Activated T-helper 17 cell treated with anti-CD3 and anti-CD28 coated beads, Interleukin-2, amount 50 U/mL, for 72 hours (primary cell): ENCODE measurements around the gene CYP4F11. TPM values are rescaled to one million over a fixed set of nuclear protein-coding genes. Genes with fewer than 3 reads are reported as not detected.
"Not testable (repeated sequence)": the region's sequence is repeated elsewhere in the genome, so short reads cannot be mapped to it uniquely, and the experiment has no call there.

Source experiments
- ATAC-seq: fragments of 150-1000 bp; cut with Tn5 transposase; replicated peaks from 2 replicates; pipeline ENCODE4 v1.10.0; 2021; ENCODE audit warnings: mild to moderate bottlenecking, moderate library complexity
- H3K27ac Mint-ChIP-seq: one replicate; pipeline ENCODE4 v1.8.0; 2022; ENCODE audit warnings: mixed read lengths
- H3K27me3 Mint-ChIP-seq: one replicate; pipeline ENCODE4 v1.8.0; 2022; ENCODE audit warnings: mixed read lengths
- H3K36me3 Mint-ChIP-seq: one replicate; pipeline ENCODE4 v1.8.0; 2022; ENCODE audit warnings: low read depth, mild to moderate bottlenecking, mixed read lengths
- H3K4me1 Mint-ChIP-seq: one replicate; pipeline ENCODE4 v1.8.0; 2022; ENCODE audit warnings: mixed read lengths
- H3K4me3 Mint-ChIP-seq: one replicate; pipeline ENCODE4 v1.8.0; 2022; ENCODE audit warnings: mild to moderate bottlenecking, mixed read lengths
- H3K9me3 Mint-ChIP-seq: one replicate; pipeline ENCODE4 v1.8.0; 2022; ENCODE audit warnings: mixed read lengths
- total RNA-seq, 2 donors: library from RNA; stranded (reverse); gene quantifications; one replicate each; pipeline ENCODE4 v1.2.3, GENCODE V29; 2022

Gene CYP4F11
- total RNA-seq, 2 donors from 2014 or later, result not detected

DNA sequence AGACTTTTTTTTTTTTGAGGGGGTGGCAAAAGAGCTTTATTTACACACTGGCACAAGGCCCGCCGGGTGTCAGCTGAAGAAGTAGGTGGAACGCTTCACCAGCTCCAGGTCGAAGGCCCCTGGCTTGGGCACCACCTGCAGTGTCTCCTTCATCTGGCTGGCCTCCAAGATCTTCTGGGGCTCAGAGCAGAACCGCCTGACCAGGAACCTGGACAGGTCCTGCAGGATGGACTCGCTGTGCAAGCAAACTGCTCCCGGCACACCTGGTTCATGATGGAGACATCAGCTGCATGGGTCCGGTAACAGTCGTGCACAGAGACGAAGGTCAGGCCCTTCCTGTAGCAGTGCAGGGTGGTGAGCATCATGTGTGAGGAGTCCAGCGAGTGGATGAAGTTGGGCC lies 32.1 kb downstream of the CYP4F11 start:
- H3K4me1 Mint-ChIP-seq, result no peaks in the 10 kb centered on the region
- no peak overlapping the region for H3K4me3 Mint-ChIP-seq
- H3K36me3 Mint-ChIP-seq, result no peaks in the 10 kb centered on the region
- no peak for ATAC-seq
- peaks cover 42% of the 10 kb centered on the region for H3K27me3 Mint-ChIP-seq
- H3K27ac Mint-ChIP-seq, result no peak overlapping the region
- peaks cover 6% of the 10 kb centered on the region for H3K9me3 Mint-ChIP-seq

DNA sequence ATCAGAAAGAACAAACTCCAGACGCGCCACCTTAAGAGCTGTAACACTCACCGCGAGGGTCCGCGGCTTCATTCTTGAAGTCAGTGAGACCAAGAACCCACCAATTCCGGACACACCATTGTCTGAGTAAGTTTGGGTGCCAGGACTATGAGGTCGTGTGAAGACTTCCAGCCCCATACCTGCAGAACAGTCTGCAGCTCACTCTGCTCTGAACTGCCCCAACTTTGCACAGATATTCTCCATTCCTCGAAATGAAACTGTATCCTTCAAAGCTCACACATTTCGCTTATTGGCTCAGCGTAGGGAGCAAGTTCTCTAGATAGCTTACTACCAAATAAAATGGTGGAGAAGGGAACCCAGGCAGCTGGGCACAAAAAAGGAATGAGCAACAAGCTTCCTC lies 33.8 kb downstream of the CYP4F11 start:
- peaks cover 38% of the 10 kb centered on the region for H3K27me3 Mint-ChIP-seq
- no peaks in the 10 kb centered on the region for H3K4me1 Mint-ChIP-seq
- peaks cover 6% of the 10 kb centered on the region for H3K9me3 Mint-ChIP-seq
- H3K36me3 Mint-ChIP-seq, result no peaks in the 10 kb centered on the region
- H3K27ac Mint-ChIP-seq, result no peak overlapping the region
- peak overlapping the region; percentile 28 for H3K4me3 Mint-ChIP-seq
- no peak for ATAC-seq

DNA sequence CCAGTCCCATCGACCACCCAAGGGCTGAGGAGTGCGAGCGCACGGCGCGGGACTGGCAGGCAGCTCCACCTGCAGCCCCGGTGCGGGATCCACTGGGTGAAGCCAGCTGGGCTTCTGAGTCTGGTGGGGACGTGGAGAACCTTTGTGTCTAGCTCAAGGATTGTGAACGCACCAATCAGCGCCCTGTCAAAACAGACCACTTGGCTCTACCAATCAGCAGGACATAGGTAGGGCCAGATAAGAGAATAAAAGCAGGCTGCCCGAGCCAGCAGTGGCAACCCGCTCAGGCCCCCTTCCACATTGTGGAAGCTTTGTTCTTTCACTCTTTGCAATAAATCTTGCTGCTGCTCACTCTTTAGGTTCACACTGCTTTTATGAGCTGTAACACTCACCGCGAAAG lies 34.3 kb downstream of the CYP4F11 start:
- H3K9me3 Mint-ChIP-seq, ATAC-seq, H3K4me1 Mint-ChIP-seq, H3K27ac Mint-ChIP-seq, H3K36me3 Mint-ChIP-seq: not testable (repeated sequence)
- H3K27me3 Mint-ChIP-seq, result peaks cover 35% of the 10 kb centered on the region
- peak overlapping the region; percentile 28 for H3K4me3 Mint-ChIP-seq

DNA sequence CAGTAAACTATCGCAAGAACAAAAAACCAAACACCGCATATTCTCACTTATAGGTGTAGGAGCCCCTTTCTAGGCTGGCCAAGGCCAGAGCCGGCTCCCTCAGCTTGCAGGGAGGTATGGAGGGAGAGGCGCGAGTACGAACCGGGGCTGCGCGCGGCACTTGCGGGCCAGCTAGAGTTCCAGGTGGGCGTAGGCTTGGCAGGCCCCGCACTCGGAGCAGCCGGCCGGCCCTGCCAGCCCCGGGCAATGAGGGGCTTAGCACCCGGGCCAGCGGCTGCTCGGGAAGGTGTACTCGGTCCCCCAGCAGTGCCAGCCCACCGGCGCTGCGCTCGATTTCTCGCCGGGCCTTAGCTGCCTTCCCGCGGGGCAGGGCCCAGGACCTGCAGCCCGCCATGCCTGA lies 34.8 kb downstream of the CYP4F11 start:
- ATAC-seq, H3K27ac Mint-ChIP-seq, H3K36me3 Mint-ChIP-seq, H3K9me3 Mint-ChIP-seq, H3K4me1 Mint-ChIP-seq, H3K4me3 Mint-ChIP-seq: not testable (repeated sequence)
- H3K27me3 Mint-ChIP-seq, result peaks cover 31% of the 10 kb centered on the region

DNA sequence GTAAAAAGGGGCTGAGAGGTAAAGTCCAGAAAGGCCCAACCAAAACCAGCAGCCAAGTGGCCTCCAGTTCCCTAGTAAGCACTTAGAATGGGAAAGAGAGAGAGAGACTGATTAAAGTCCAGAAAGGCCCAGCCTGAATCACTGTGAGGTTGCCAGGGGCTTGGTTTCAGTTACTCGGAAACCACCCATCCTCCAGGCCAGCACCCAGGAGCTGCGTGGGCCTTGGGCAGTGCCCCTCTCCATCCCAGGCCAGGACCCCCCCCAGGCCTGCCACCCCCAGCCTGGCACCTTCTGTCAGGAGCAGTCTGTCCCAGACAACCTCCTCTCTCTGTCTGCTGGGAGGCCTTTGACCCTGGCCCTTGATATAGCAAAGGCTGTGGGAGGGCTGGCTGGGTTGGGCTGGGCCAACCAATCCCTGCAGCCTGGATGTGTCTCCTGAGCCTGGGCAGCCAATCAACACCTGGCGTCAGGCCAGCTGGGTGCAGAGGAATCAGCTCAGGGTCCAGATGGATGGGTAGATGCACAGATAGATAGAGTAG lies 36.5 kb downstream of the CYP4F11 start, which contains the start of gene CYP4F2:
TSS of gene CYP4F2 (minus strand) at position 337 of the 539 bp plus-strand sequence. CDS start 463 bp downstream, outside the sequence.
- H3K4me1 Mint-ChIP-seq, result no peaks in the 10 kb centered on the region
- no peak for ATAC-seq
- H3K9me3 Mint-ChIP-seq, result no peaks in the 10 kb centered on the region
- H3K27me3 Mint-ChIP-seq, result peaks cover 28% of the 10 kb centered on the region
- H3K4me3 Mint-ChIP-seq, result no peak within 1 kb of the TSS
- no peak within 1 kb of the TSS for H3K27ac Mint-ChIP-seq
- H3K36me3 Mint-ChIP-seq, result no peaks in the 10 kb centered on the region

DNA sequence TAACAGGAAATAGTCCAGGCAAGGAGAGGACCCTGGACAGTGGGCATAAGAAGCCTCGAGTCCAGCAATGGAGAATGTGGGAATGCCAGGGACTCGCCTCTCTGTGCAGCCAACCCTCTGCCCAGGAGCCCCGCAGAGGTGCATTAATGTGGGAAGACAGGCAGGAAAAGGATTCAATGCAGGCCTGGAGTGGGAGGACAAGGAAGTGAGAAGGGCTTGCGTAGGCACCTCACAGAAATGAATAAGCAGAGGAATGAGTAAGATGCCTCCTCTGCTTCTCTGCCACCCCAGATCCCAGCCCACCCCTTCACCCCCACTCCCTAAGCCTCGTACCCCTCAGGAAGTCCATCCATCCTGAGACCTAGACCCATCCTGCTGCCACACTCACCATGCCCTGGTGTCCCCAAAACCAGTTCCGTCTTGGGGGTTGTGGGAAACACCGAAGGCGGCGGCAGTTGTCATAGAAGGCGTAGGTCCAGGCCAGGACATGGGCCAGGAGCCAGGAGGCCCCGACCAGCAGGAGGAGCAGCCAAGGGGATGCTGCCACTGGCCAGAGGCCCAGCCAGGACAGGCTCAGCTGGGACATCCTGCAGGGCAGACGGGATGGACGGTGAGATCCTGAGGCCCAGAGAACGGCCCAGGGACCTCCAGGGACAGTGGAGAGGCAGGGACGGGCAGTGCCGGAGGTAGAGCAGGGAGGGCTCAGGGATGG lies 37.1 kb downstream of the CYP4F11 start:
- no peak overlapping the region for H3K27ac Mint-ChIP-seq
- no peaks in the 10 kb centered on the region for H3K36me3 Mint-ChIP-seq
- no peaks in the 10 kb centered on the region for H3K4me1 Mint-ChIP-seq
- H3K9me3 Mint-ChIP-seq, result no peaks in the 10 kb centered on the region
- no peak overlapping the region for H3K4me3 Mint-ChIP-seq
- peaks cover 28% of the 10 kb centered on the region for H3K27me3 Mint-ChIP-seq
- no peak for ATAC-seq

DNA sequence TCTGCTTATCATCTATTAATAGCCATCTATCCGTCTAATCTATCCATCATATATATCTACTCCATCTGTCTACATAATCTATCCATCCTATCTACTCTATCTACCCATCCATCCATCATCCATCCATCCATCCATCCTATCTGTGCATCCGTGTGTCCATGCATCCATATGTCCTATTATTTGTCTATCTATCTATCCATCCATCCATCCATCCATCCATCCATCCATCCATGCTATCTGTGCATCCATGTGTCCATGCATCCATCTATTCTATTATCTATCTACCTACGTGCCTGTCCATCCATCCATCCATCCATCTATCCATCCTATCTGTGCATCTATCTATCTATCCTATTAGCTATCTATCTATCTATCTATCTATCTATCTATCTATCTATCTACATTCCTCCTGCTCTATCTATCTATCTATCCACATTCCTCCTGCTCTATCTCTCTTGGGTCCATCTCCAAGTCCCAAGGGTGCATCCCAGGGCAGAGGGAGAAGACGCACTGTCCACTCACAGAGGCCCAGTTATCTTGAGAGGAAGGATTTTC lies 38.4 kb downstream of the CYP4F11 start:
- Mint-ChIP-seq H3K36me3 (no peaks in the 10 kb centered on the region), H3K27ac (no peak overlapping the region), H3K9me3 (no peaks in the 10 kb centered on the region)

DNA sequence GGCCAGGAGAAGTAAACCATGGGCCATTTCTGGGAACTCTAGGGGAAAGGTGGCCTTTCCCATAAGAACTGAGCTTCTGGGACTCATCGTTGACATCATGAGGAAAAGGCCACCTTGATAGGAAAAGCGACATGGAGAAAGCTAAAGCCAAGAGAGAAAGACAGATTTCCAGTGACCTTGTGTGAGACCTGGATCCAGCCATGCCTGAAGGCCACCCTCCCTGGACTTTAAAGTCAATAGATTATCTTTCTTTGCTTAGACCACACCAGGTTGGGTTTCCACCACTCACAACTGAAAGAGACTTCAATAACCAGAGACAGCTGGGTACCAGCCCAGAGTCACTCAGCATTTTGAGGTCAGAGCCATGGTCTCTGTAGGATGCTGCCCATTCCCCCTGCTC lies 40.0 kb downstream of the CYP4F11 start:
- no peaks in the 10 kb centered on the region for H3K36me3 Mint-ChIP-seq
- no peaks in the 10 kb centered on the region for H3K9me3 Mint-ChIP-seq
- no peak overlapping the region for H3K4me3 Mint-ChIP-seq
- no peak overlapping the region for H3K27ac Mint-ChIP-seq
- H3K27me3 Mint-ChIP-seq, result peaks cover 16% of the 10 kb centered on the region
- no peak for ATAC-seq
- H3K4me1 Mint-ChIP-seq, result no peaks in the 10 kb centered on the region

More for the DNA sequence above, 38.4 kb downstream of the CYP4F11 start:
- no peak for ATAC-seq
- Mint-ChIP-seq H3K4me1 (no peaks in the 10 kb centered on the region), H3K4me3 (no peak overlapping the region), H3K27me3 (peaks cover 23% of the 10 kb centered on the region)

DNA sequence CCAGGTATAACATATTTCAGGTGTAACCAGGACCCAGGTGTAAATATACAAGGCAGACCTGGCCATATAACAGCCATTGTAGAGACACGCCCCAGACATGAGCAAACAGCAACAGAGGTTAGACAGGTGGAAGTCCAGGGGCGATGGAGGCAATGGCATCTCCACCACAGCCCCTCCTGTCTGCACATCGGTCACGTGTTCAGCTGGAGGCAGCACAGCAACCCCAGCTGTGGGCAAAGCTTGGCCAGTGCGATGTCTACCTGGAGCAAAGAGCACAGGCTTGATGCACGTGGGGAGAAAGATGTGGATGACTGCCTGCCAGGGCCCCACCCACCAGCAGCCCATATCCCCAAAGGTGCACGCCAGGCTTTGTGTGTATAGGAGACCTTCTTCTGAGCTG lies 40.9 kb downstream of the CYP4F11 start:
- H3K27me3 Mint-ChIP-seq, result peaks cover 16% of the 10 kb centered on the region
- no peaks in the 10 kb centered on the region for H3K36me3 Mint-ChIP-seq
- H3K4me3 Mint-ChIP-seq, result no peak overlapping the region
- H3K9me3 Mint-ChIP-seq, result no peaks in the 10 kb centered on the region
- ATAC-seq, result no peak
- H3K27ac Mint-ChIP-seq, result no peak overlapping the region
- no peaks in the 10 kb centered on the region for H3K4me1 Mint-ChIP-seq

DNA sequence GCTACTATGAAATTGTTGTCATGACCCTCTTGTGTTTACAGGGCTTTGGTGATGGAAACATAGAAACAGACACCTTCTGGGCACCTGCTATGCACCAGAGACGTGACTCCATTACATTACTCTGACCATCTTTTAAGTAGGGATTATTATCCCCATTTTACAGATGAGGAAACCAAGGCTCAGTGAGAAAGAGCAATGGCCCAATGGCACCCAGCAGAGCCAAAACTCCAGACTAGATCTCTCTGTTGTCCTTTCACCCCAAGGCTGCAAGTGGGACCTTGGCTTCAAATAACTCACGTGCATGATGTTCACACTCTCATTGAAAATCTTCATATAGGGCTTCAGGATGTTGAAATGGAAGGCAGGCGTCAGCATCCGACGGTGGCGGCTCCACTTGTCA lies 42.3 kb downstream of the CYP4F11 start:
- ATAC-seq, result no peak
- Mint-ChIP-seq H3K4me3 (no peak overlapping the region), H3K27ac (no peak overlapping the region), H3K4me1 (no peaks in the 10 kb centered on the region), H3K9me3 (no peaks in the 10 kb centered on the region), H3K36me3 (no peaks in the 10 kb centered on the region), H3K27me3 (peaks cover 11% of the 10 kb centered on the region)

DNA sequence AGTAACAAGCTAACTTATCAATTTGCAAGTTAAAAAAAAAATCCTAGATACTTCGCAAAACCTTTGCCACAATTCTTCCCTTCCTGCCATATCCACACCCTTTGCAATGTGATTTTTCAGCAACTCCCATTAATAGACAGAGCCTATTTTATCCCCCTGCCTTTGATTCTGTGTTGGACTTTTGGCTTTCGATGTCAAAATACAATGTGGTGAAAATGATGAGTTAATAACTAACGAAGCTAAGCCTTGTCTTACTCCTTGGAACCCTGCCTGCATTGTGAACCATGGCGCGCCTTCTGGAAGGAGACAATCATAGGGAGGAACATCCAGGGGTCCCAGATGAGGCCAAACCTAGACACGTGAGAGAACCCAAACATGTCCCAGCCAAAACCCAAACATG lies 42.9 kb downstream of the CYP4F11 start:
- Mint-ChIP-seq H3K27ac (no peak overlapping the region), H3K36me3 (no peaks in the 10 kb centered on the region), H3K4me1 (no peaks in the 10 kb centered on the region), H3K27me3 (peaks cover 6% of the 10 kb centered on the region), H3K4me3 (no peak overlapping the region), H3K9me3 (no peaks in the 10 kb centered on the region)
- ATAC-seq, result no peak

DNA sequence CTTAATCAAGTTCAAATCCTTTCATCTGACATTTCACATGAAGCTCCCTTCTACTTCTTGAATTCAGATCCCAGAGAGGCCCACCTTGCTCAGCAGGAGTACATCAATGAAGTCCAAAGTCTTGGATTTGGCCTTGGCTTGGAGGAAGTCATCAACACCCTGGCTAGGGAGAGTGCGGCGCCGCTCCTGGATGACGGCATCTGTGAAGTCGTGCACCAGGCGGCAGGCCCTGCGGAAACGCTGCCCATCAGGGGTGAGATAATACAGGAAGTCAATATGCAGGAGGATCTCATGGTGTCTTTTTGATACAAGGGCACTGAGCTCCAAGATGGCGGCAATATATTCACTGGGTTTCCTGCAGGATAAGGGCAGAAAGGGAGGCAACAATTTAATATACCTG lies 45.0 kb downstream of the CYP4F11 start:
- not testable (repeated sequence) for H3K4me3 Mint-ChIP-seq, H3K36me3 Mint-ChIP-seq, H3K4me1 Mint-ChIP-seq, H3K9me3 Mint-ChIP-seq, H3K27ac Mint-ChIP-seq, ATAC-seq, H3K27me3 Mint-ChIP-seq

DNA sequence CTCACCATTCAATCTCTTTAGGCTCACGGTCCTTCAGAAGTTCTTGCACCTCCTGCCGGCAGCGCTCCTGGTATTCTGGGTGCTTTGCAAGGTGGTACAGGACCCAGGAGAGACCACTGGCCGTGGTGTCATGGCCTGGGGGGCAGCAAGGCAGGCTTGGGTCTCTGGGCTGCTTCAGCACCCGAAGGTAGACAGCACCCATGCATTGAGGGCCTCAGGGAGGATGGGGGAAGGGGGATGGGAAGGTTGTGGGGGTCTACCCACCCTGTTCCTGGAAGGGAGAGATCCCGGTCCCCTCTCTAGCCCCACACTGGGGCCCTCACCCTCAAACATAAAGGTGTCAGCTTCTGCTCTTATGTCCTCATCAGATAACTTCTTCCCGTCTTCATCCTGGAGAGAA lies 48.4 kb downstream of the CYP4F11 start:
- Mint-ChIP-seq H3K4me1 (no peaks in the 10 kb centered on the region), H3K27ac (no peak overlapping the region), H3K36me3 (no peaks in the 10 kb centered on the region), H3K9me3 (no peaks in the 10 kb centered on the region), H3K4me3 (no peak overlapping the region), H3K27me3 (peaks cover 15% of the 10 kb centered on the region)
- ATAC-seq, result no peak

DNA sequence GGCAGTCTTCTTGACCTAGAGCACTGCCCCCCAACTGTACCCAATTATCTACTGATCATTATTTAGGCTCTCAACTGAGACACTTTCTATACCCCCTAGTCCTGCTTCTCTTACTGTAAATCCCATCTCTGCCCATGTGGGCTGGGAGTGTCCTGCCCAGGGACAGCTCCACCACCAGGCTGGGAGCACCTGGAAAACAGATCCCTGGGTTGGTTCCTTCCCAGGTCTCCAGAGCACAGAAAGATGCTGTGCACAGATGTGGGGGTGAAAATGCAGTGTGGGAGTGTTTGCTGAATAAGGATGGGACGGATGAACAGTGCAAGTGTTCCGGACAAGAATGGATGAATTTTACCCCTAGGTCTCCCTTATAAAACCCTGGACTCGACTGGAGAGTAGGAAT lies 49.2 kb downstream of the CYP4F11 start:
- Mint-ChIP-seq H3K36me3 (no peaks in the 10 kb centered on the region), H3K9me3 (no peaks in the 10 kb centered on the region), H3K4me1 (no peaks in the 10 kb centered on the region), H3K27me3 (peaks cover 19% of the 10 kb centered on the region), H3K27ac (no peak overlapping the region), H3K4me3 (no peak overlapping the region)
- no peak for ATAC-seq

DNA sequence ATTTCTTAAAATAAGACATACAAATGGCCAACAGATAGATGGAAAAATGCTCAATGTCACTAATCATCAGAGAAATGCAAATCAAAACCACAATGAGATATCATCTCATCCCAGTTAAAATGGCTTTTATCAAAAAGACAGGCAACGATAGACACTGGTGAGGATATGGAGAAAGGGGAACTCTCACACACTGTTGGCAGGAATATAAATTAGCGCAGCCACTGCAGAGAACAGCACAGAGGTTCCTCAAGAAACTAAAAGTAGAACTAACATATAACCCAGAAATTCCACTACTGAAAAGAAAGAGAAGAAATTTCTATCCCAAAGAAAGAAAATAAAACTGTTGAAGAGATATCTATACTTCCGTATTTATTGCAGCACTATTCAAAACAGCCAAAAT lies 51.0 kb downstream of the CYP4F11 start:
- H3K9me3 Mint-ChIP-seq, H3K27ac Mint-ChIP-seq, ATAC-seq, H3K36me3 Mint-ChIP-seq, H3K4me3 Mint-ChIP-seq, H3K4me1 Mint-ChIP-seq: not testable (repeated sequence)
- H3K27me3 Mint-ChIP-seq, result peaks cover 24% of the 10 kb centered on the region
